ENCODE data around the gene GALNT10.

GALNT10 gene

DNA sequence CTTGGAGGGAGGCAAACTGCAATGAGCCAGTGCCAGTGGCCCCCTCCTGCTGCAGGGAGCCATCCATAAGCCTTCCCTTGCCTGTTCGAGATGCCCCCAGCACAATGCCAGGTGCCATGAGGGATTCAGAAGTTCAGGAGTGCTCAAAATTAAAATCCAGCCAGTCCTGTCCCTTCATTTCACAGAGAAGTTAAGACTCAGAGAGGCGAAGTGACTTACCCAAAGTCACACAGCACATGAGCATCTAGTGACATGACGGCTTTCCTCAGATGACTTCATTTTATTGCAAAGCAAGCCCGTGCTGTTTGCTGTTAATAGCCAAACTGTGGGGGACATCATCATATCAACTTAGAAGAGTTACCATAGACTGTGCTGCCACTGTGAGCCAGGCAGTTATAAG, 185.9 kb downstream of the GALNT10 start:
- DNase-seq (ENCODE audit: low read depth in 2 of 2): no peak

DNA sequence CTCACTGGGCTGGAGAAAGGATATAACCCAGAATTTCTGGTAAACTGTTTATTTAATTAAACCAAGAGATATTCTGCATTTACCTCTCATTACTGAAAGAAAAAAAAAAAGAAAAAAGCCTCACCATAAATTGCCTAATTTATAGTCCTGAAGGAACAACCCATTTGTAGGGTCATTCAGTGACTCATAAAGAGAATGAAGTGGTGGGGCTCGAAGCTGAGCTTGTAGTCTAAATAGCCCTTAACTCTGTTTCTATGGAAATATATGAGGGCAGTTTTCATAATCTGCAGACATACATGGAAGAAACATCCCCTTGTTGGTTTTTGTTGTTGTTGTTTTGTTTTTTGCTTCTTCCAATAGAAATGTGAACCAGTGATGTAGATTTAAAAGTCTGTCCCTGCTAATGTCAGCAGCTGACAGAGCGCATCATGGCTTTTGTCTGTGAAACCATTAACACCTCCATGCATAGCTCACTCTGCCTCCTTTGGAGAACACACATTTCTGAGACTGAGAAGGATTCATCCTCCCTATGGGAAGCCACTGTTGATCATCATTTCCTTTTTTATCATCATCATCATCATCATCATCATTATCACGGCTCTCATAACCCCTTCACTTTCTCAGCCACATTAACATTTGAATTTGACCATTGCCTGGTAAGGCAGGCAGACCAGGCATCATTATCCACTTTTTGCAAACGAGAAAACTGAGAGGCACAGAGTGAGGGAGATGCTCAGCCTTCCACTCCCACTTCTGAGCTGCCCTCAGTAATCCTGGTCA, 187.4 kb downstream of the GALNT10 start:
- no peak for DNase-seq (ENCODE audit: low read depth in 2 of 2)

DNA sequence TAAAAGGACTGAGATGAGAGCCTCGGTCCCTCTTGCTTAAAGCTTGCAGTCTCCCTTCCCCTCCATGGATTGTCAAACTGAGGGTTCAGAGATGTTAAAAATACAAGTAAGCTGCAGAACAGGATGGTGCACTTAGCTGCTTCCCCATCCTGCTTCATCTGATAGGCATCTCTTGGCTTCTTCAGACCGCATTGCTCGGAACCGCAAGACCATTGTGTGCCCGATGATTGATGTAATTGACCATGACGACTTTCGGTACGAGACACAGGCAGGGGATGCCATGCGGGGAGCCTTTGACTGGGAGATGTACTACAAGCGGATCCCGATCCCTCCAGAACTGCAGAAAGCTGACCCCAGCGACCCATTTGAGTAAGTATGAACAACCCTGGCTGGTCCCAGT, 189.7 kb downstream of the GALNT10 start:
- no peak for DNase-seq (ENCODE audit: low read depth in 2 of 2)

DNA sequence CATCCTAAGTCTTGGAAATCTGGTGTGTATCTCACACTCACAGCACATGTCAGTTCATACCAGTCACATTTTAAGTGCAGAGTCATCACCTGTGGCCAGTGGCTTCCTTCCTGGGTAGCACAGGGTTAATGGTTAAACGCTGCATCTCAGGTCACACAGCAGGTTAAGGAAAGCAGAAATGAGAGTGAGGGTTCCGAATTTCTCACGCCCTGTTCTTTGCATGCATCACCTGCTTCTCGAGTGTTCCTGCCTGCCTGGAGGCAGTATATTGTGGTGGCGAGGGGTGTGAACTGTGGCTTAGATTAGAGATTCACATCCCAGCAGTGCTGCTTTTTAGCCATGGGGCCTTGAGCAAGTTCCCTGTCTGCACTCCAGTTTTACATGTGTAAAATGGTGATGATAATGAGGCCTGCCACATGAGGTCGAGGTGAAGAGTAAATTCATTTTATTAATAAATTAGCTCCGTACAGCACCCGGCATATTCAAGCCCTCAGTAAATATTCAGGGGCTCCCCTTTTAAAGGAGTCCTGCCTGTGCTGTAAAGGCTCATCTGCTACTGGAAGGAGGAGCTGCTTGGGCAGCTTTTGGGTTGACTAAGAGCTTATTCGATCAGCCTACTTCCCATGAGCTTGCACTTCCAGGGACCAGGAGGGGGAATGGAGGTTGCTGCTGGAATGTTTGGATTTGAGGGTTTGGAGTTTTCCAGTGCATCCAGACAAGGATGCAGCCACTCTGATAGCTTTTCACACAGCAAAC, 194.1 kb downstream of the GALNT10 start:
- peak in 1 of 2 donors; percentile 6 for DNase-seq (ENCODE audit: low read depth in 2 of 2)

DNA sequence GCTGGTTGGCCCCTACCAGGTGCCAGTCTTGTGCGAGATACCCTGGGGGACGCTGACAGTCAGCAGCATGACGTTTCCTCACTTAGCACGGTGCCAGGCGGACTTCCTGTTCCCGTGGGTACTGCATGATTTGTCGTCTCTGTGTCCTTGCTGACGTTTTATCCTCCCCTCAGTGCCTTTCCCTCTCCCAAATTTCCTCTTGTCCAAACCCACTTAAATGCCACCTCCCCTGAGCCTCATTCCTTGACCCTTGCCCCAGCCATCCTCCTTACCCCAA, 194.6 kb downstream of the GALNT10 start:
- DNase-seq (ENCODE audit: low read depth in 2 of 2): no peak

DNA sequence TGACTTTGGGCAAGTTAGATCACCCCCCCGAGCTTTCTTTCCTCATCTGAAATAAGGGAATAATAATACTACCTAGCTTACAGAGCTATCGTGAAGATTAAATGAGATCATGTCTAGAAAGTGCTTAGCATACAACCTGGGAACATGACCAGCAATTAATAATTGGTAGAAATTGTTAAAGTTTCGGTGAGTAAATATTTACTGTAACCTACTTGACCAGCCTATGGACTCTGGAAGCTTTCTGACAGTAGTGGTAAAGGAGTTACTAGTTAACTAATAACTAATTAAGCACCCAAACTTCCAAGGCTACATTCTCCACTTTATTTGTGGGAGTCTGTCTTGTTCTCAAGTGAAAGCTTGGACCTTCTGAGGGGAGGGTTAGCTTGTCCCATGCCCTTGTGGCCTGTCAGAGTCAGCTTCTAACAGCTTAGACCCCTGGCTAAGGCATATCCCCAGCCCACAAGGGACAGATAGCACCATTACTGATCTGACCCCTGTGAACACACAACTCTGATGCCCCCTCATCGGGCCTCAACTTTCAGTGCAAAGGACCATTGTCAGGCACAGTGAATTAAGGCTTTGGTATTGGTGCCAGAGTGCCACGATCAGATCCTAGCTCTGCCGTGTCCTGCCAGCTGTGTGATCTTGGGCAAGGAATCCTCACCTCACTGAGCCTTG, 196.6 kb downstream of the GALNT10 start:
- DNase-seq (ENCODE audit: low read depth in 2 of 2): no peak

DNA sequence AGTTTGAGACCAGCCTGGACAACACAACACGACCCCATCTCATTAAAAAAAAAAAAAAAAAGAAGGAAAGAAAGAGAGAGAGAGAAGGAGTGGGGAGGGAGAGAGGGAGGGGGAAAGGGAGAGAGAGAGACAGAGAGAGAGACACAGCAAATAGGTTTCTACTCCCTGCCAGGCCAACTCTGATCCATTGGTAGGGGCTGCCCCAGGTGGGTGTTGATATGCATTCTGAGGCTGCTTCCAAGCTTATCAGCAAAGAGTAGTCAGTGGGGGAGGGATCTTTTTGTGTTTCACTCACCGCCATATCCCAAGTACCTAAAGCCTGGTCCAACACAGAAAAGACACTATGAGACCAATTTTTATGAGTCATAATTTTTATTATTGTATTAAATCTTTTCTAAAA, 198.3 kb downstream of the GALNT10 start:
- DNase-seq (ENCODE audit: low read depth in 2 of 2): no peak

DNA sequence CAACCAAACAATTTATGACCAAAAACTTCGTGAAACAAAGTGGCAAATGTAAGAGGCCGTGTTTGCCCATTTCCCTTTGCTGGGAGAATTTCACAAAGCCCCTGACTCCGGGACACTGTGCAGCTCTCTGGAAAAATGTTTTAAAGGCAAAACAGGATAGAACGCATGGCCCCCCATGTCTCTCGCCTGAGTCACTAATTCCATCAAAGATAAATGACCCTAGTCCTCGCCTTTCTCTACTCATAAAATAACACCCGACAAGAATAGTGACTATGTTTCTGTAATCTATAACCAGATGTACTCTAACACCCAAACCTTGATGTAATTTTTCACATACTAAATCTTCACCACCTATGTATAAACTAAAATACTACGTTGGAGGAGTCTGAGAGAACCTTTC, 199.6 kb downstream of the GALNT10 start:
- no peak for DNase-seq (ENCODE audit: low read depth in 2 of 2)

DNA sequence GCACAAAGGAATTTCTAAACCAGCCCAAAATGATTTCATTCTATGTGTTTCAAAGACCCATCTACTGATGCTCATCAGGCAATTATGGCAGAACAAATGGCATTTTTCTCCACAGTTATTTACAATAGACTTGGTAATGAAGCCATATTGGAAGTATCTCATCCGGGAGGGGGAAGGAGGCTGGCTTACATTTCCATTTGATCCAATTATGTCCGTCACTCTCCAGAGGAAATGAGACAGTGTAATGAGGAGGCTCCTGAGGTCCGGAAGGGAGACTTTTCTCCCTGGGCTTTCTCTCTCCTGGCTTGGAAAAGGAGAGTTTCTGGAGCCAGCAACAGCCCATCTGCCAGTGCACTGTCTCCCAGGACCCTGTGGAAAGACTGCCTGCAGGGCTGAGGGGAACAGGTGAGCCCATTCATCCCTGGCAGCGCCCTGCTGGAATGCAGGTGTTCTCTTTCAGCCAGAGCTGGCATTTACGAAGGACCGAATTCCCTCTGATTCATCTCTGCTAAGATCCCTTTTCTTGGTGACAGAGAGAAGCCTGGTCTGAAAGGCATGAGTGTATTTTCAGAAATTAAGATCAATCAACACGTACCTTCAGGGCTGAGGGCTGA, 200.3 kb downstream of the GALNT10 start:
- no peak for DNase-seq (ENCODE audit: low read depth in 2 of 2)

DNA sequence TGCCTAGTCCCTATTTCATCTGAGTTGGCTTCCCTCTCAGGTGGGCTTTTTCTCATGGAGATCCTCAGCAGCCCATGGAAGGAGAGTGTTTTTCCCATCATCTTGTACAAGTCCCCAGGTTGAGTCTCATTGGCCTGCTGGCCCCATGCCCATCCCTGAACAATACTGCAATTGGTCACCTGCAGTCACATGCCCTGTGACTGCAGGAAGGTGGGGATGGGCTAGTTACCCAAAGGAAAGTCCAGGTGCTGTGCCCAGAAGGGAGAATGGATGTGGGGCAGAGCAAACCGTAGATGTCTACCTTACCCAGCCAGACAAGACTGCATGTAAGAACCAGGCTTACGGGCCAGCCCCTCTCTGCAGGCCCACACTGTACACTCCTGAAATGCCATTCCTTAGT, 201.3 kb downstream of the GALNT10 start:
- no peak for DNase-seq (ENCODE audit: low read depth in 2 of 2)

DNA sequence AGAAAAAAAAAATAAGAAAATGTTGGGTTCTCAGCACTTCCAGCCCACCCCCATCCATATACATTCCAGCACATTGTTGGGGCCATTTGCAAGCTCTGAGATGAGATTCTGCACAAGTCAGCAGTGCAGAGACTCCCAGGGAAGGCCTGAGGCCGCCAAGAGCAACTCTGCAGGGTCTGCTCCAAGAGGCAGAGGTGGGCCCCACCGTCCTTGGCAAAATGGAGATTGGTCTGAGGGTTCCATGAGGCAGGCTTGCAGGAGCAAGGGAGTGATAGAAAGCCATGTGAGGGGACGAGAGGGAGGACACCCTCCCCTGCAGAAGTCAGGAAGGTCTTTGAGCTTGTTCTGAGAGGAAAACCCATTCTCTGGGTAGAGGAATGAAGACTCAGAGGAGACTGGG, 203.3 kb downstream of the GALNT10 start:
- DNase-seq (ENCODE audit: low read depth in 2 of 2): no peak

DNA sequence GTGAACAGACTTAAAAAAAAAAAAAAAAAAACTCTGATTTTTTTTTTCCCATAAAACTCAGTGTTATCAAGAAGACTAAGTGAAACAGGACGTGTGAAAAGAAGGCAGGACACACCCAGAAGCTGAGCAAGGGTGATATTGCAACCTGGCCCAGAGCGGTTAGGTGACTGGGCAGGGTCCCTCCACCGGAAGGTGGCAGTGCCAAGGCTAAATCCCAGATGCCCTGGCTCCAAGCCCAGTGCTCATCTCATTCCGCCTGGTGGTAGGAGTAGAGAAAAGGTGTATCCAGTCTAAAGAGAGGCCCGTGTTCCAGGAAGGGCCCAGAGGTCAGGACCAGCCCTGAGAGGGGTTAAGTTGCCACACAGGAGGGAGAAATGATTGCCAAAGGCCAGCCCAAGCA, 203.8 kb downstream of the GALNT10 start:
- DNase-seq (ENCODE audit: low read depth in 2 of 2): no peak

DNA sequence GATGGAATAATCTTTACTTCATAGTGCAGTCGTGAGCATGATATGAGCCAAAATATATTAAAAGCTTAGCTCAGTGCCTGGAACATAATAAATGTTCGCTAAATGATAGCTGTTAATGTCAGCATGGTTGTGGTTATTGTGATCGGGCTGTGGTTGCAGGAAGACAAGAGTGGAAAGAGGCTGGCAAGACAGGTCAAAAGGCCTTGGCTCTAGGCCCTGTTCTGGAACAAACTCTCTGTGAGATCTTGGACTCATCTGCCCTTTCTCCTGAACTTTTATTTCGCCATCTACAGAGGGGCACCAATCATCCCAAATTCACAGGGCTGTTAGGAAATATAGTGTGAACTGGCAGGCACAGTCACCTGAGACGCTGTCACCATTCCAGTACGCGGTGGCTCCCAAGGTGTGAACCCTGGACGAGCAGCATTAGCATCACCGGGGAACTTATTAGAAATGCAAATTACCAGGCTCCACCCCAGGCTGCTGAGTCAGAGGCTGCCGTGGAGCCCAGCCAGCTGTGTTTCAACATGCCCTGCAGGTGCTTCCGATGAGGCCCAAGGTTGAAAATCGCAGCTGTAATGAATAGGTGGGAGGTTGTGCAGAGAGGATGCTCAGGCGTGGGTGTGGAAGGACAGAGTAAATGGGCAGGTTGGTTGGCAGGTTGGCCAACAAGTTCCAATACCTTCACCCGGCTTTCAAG, 205.0 kb downstream of the GALNT10 start:
- DNase-seq (ENCODE audit: low read depth in 2 of 2): no peak

DNA sequence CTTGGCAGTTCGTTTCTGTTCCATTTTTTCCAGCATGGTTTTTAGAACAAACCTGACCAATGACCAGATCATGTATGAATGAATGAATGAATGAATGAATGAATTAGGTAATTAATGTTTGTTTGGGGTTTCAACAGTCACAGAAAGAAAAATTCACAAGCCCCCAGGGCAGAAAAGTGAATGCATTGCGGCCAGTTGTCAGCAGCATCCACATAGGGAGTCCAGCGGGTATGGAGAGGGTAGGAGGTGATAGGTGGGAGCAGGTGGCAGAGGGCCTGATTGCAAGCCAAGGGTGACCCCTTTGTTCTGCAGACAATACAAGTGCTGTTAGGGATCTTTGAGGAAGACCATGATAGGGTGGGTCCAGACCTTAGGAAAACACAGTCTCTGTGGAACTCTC, 205.6 kb downstream of the GALNT10 start:
- DNase-seq (ENCODE audit: low read depth in 2 of 2): no peak

DNA sequence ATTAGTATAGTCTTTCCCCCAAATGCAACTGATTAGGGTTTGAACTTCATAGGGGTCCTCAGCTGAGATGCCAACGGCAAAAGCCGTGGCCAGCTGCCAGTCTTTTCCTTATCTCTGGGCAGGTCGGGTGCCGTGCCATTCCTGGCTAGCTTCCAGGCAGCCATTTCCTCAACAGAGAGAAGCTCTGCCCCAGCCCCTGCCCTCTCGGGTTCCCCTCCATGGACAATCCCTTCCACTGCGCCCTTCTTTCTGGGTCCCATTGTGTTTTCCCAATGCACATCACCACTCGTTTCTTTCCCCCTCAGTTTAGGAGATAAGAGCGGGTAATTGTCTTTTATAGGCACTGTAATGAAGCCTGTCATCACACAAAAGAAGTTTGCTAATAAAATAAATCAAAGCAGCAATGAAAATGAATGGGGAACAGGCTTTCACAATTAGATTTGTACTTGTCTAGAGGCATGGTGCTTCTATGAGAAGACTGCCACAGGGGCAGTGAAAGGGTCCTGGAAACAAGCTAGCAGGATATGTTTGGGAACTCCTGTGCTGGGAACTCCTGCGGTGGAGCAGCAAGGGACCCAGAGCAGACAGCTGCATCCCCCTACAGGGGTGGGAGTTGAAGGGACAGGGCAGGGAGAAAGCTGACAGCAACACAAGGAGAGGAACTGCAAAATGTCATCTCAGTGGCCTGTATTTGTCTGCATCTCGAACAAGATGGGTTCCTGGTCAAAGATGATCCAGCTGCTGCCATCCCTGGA, 207.3 kb downstream of the GALNT10 start:
- DNase-seq (ENCODE audit: low read depth in 2 of 2): no peak

DNA sequence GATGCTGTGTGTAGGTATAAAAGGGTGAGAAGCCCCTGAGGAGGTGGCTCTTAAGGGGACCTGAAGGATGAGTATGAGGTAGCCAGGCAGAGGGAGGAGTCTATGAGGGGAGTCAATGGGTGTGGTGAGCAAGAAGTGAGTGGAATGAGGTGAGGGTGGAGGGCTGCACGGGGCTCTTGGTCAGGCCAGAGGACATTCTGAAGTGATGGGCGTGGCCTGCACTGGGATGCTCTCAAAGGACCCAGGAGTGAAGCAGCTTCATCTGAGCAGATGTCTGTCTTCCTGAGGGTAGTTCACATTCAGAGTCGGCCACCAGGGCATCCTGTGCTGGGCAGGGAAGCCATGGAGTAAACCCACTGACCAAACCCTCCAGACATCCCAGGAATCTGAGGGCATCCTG, 210.1 kb downstream of the GALNT10 start:
- no peak for DNase-seq (ENCODE audit: low read depth in 2 of 2)

DNA sequence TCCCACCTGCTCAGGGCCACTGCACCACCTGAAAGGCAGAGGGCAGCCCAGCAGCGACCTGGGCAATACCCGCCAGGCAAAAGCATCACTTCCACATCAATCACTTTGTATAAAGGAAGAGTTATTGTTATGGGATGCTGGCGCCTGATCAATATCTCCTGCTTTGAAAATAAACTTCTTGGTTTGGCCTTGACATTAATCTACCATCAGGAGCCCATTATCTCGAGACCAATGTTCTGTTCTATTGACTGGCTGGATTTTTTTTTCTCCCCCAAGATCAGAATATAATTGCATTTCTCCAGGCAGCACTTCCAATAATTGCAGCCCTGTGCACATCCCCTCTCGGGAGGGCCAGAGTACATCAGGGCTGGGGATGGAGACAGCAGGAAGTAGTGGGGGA, 210.8 kb downstream of the GALNT10 start:
- no peak for DNase-seq (ENCODE audit: low read depth in 2 of 2)

DNA sequence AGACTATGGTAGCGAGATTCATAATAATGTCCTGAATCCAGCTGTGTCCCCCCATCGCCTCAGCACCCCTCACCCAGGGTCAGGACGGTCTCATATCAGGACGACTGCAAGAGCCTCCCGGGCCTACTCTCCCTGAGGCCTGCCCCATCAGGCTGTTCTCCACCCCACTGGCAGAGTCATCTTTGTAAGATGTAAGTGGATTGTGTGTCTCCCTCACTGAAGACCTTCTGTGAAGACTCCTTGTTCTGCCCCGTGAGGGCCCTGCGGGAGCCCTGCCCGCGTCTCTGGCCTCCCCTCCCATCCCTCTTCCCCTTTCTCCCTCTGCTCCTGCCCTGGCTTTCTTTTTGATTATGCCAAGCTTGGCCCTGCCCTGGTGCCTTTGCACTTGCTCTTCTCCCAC, 211.4 kb downstream of the GALNT10 start:
- DNase-seq (ENCODE audit: low read depth in 2 of 2): no peak

DNA sequence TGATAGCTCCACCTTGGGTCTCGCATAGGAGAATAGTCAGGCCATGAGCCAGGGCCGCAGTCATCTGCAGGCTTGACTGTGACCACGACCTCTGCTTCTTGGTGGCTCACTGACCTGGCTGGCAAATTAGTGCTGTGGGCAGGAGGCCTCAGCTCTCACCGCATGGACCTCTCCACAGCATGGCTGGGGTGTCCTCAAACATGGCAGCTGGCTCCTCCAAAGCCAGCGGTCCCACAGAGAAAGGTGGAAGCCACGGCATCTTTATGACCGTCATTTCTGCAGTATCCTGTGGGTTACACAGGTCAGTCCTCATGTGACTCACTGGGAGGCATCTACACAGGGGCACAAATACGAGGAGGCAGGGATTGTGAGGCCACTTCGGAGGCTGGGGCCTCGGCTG, 212.1 kb downstream of the GALNT10 start:
- DNase-seq (ENCODE audit: low read depth in 2 of 2): no peak

DNA sequence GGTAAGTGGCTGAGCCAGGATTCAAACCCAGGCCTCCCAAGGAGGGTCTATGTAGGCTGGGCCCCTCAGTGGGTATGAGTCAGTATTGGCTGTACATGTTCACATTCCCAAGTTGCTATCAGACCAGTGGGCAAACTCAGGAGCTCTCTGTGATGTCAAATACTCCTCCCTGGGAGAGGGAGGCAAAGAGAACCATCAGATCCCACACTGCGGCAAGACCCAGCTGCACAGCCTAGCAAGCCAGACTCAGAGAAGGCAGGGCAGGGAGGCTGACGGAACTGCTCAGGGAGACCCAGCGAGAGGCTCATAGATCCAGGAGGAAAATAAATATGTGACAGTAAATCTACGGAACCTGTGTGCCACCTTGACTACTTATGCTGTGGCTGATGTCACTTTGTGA, 212.7 kb downstream of the GALNT10 start:
- DNase-seq (ENCODE audit: low read depth in 2 of 2): no peak

DNA sequence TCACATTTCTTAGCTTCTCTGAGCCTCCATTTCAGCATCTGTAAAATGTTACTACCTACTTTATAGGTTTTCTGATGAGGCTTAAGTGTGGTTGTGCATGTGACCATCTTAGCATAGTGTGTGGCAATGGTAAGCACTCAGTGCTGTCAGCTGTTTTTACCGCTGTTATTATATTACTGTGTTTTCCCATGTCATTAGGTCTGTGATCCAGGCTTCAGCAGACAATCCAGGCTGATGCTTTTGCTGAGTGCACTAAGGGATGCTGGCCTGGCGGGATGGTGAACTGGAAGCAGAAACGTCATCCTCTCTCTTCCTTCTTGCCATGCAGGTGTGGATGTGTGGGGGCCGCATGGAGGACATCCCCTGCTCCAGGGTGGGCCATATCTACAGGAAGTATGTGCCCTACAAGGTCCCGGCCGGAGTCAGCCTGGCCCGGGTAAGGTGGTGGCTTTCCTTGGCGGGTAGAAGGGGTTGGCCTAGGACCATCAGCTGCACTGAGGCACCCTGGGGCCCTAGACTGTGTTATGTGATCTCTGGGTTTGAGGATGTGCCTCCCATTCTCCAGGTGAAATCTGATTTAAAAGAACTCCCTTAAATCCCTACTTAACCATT, 213.3 kb downstream of the GALNT10 start:
- no peak for DNase-seq (ENCODE audit: low read depth in 2 of 2)

Measured in stimulated activated CD8-positive, alpha-beta memory T cell treated with anti-CD3 and anti-CD28 coated beads, Interleukin-2, amount 100 ng/mL, for 1 hour (primary cell).